NCI-H2171 (cell line): ENCODE data around the gene HPS5.
"Not testable (repeated sequence)": the region's sequence is repeated elsewhere in the genome, so short reads cannot be mapped to it uniquely, and the experiment has no call there.

Experiments
- DNase-seq: peaks from one replicate; lab custom pipeline; 2025; lab: John Stamatoyannopoulos, UW

HPS5 gene, protein sequence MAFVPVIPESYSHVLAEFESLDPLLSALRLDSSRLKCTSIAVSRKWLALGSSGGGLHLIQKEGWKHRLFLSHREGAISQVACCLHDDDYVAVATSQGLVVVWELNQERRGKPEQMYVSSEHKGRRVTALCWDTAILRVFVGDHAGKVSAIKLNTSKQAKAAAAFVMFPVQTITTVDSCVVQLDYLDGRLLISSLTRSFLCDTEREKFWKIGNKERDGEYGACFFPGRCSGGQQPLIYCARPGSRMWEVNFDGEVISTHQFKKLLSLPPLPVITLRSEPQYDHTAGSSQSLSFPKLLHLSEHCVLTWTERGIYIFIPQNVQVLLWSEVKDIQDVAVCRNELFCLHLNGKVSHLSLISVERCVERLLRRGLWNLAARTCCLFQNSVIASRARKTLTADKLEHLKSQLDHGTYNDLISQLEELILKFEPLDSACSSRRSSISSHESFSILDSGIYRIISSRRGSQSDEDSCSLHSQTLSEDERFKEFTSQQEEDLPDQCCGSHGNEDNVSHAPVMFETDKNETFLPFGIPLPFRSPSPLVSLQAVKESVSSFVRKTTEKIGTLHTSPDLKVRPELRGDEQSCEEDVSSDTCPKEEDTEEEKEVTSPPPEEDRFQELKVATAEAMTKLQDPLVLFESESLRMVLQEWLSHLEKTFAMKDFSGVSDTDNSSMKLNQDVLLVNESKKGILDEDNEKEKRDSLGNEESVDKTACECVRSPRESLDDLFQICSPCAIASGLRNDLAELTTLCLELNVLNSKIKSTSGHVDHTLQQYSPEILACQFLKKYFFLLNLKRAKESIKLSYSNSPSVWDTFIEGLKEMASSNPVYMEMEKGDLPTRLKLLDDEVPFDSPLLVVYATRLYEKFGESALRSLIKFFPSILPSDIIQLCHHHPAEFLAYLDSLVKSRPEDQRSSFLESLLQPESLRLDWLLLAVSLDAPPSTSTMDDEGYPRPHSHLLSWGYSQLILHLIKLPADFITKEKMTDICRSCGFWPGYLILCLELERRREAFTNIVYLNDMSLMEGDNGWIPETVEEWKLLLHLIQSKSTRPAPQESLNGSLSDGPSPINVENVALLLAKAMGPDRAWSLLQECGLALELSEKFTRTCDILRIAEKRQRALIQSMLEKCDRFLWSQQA

DNA sequence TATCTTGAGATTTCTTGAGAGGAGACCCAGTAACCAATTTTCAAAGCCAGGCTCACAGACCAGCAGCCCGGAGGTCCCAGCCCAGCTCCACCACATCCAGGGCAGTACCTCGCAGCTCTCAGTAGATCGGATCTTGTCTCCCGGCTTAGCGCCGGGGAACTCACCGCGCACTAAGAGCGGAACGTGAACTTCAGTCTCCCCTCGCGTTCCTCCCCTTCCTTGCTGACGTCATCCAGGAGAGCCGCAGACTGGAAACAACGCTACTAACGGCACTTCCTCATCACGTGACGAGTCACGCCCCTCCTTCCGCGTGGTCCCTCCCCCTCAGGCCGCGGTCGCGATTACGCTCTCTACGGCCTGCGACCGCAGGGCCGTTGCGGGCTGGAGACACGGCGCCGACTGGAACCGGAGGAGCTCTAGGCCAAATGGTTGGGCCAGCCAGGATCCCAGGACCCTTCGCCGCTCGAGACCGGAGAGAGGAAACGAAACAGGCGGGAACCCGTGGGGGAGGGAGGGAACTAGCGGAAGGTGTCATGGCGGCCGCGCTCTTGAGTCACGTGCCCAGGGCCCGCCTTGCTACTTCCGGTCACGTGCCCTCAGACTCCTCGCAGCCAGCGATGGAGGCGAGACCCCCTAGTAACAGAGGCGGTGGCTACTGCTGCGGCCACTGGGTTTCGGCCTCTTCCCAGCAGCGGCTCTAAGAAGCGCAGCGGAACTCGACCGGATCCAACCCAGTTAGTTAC, at the start of gene HPS5, which contains the start of gene GTF2H1:
HPS5 (minus strand) TSS at position 172 of the 743 bp plus-strand sequence. CDS start 4,282 bp downstream, outside the sequence.
GTF2H1 (plus strand) TSS at position 599 of the 743 bp plus-strand sequence. CDS start 10,508 bp downstream, outside the sequence.
- DNase-seq = peak; percentile 85

DNA sequence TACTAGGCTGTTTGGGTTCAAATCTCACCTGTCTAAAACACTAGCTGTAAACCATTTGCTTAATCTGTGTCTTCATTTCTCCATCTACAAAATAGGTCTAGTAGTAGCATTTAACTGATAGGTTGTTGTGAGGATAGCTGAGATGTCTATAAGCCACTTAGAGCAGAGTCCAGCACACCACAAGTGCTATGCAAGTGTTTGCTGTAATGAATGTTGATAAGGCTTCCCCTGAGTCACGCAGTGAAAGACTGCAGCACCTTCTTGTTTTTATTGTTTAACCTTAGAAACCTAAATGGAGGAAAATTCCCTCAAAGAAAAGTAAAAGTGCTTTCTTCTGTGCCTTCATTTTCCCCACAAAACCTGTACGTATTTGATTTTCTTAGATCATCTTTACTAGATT, 49.3 kb upstream of the HPS5 start:
- no peak for DNase-seq

GRCh38 chr11:18369398-18369797, 47.5 kb upstream of the HPS5 start:
- DNase-seq = no peak

DNA sequence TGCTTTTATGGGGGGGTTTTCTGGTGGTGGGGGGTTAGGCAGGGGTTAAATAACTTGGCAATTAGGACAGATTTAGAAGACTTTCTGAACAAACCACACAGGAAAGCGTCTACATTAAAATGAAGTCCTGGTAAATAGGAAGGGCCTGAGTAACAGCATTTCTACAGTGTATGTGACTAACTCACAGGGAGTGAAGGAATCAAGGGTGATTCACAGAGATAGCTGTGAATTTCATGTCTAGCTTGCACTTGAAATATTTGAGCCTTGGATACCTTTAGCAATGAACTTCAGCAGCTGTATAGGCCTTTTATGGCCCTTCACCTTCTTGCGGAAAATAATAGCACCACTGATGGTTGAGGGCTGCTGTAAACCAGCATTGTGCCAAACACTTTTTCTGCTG, 46.3 kb upstream of the HPS5 start:
- no peak for DNase-seq

DNA sequence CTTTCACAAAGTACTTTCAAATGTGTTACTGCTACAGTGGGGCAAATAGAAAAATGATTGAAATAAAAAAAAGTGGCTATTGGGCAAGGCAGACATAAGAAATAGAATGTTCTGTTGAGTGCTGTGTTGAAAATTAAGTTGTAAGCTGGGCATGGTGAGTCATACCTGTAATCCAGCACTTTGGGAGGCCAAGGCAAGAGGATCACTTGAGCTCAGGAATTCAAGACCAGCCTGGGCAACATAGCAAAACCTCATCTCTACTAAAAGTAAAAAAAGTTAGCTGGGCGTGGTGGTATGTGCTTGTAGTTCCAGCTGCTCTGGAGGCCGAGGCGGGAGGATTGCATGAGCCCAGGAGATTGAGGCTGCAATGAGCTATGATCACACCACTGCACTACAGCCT, 45.5 kb upstream of the HPS5 start:
- DNase-seq = no peak

GRCh38 chr11:18366286-18366685, 44.3 kb upstream of the HPS5 start:
- no peak for DNase-seq

DNA sequence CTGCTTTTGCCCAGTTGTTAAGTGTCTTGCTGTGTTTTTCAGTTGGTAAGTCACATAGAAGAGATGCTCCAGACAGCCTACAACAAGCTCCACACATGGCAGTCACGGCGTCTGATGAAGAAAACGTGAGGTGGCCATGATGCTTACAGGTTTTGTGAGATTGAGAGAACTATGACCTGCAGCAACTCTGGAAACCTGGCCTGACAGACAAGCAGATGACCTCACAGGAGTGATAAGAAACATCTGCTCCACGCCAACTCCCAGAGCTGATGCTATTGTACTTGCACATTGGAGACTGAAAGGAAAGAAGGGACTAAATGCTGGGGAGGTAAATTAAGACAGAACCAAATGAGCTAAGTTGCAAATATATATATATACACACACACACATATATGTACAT, 43.8 kb upstream of the HPS5 start:
- no peak for DNase-seq

- DNase-seq = no peak
Measured at GRCh38 chr11:18364495-18365073, 42.6 kb upstream of the HPS5 start.

GRCh38 chr11:18361154-18361553, 39.2 kb upstream of the HPS5 start:
- DNase-seq = no peak

DNA sequence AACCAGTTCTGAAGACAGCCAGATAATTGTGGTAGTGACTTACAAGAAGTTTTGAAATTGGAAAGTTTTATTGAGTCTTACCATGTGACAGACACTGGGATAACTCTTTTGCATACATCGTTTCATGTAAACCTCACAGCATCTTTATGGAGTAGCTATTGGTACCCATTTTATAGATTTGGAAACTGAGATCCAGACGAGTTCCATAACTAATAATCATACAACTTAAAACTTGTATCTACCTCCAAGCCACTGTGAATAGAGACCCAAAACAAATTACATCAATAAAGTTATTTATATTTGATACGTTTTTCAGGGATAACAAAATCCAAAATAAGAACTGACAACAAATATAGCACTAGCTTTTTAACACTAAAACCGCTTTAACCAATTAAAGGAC, 36.7 kb upstream of the HPS5 start:
- DNase-seq = no peak

GRCh38 chr11:18352581-18352980, 30.6 kb upstream of the HPS5 start:
- DNase-seq = no peak

DNA sequence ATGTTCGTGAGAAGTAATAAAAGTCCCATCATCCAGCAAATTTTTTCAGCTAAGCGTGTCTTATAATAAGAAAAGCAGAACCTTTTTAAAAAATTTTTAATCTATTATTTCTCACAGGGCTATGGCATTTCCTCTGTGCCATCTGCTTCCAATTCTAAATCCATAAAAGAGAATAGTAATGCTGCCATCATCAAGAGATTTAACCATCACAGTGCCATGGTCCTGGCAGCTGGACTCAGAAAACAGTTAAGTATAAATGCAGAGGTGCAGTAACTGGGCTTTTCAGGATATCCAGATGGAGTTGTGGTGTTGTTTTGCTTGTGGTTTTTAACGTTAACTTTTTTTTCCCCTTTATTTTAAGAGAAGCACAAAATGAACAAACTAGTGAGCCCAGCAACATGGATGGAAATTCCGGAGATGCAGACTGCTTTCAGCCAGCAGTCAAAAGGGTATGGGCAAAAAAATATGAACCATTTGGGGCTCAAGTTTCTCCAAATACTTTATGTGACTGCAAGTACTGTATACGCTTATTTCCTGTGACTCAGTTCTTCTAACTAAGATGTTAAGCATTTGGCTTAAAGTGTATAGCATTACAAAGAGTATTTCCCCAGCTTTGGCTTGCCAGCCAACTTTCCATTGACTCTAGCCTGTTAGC, 25.7 kb upstream of the HPS5 start:
- DNase-seq = no peak

DNA sequence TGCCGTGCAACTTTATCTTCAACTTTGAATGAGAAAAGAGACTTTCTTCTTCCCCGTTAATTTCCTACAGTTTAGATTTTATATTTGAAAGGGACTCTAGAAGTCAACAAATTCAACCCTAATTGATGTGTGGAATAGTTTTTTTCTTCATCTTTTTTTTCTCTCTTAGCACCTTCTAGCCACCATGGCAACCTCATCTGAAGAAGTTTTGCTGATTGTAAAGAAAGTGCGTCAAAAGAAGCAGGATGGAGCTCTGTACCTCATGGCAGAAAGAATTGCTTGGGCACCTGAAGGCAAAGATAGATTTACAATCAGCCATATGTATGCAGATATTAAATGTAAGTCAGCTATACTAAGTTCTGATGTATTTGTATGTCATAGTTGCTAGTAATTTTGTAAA, 11.0 kb upstream of the HPS5 start:
- no peak for DNase-seq

DNA sequence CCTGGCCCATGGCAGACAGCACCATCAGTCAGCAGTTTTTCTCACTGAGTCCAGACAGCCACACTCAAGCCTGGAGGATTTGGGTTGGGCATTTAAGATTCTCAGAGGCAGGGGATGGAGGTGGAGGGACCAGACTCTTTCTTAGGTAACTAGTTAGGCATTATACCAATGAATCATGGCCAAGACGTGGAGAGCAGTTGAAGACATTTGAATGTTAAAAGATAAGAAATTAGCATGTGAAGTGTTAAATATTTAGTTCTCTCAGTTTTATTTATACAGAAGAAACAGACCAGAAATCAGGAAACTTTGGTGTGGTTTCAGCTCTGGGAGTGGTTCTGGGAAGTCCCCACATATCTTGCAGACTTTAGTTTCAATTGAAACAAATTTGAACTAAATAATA, 10.4 kb upstream of the HPS5 start:
- DNase-seq = no peak

- no peak for DNase-seq
Measured at GRCh38 chr11:18330921-18331320, 9.0 kb upstream of the HPS5 start.

GRCh38 chr11:18329196-18329870, 7.4 kb upstream of the HPS5 start:
- no peak for DNase-seq

- no peak for DNase-seq
Measured at GRCh38 chr11:18324381-18324780, 2.4 kb upstream of the HPS5 start.

- not testable (repeated sequence) for DNase-seq
Measured at GRCh38 chr11:18323881-18324280, 1.9 kb upstream of the HPS5 start.

GRCh38 chr11:18322818-18323570, 1.1 kb upstream of the HPS5 start:
- no peak for DNase-seq

DNA sequence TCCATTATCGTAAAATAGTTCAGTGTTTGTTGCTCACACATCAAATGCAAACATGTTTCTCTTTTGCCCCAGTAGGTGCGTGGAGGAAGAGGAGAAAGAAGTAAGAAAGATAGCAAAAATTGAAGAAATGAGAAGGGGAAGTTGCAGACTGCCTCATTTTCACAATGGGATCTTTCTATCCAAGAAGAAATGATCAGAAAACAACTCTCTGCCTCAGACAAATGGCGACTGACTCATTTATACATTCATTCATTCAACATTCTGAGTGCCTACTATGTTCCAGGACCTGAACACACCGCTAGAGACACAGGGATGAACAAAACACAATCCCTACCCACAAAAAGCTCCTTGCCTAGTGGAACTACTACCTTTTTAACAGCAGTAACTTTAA, 367 bp downstream of the HPS5 start:
- no peak for DNase-seq
